Stomach smooth muscle (tissue), 2 donors: ENCODE measurements around the gene CTXND1.

ENCODE experiments used
- H3K27ac ChIP-seq: one replicate; pipeline ENCODE4 v1.7.0; 2013; ENCODE audit warnings: mild to moderate bottlenecking, low read length, inconsistent platforms
- H3K27me3 ChIP-seq, 2 donors: one replicate each; pipeline ENCODE4 v1.7.0; 2013; ENCODE audit warnings: low read length in 2 of 2; ENCODE audit not compliant: insufficient read depth in 2 of 2, control insufficient read depth in 1 of 2
- H3K36me3 ChIP-seq, 2 donors: one replicate each; pipeline ENCODE4 v1.7.0; 2013; ENCODE audit warnings: low read length in 2 of 2; ENCODE audit not compliant: control insufficient read depth in 2 of 2, insufficient read depth in 2 of 2
- H3K4me1 ChIP-seq: one replicate; pipeline ENCODE4 v1.7.0; 2013; ENCODE audit warnings: low read length; ENCODE audit not compliant: control insufficient read depth, insufficient read depth
- H3K4me3 ChIP-seq, 2 donors: one replicate each; pipeline ENCODE4 v1.7.0; 2013; ENCODE audit warnings: low read length in 2 of 2
- H3K9ac ChIP-seq, 2 donors: one replicate each; pipeline ENCODE4 v1.7.0; 2013; ENCODE audit warnings: low read length in 2 of 2, mild to moderate bottlenecking in 1 of 2
- H3K9me3 ChIP-seq, 2 donors: one replicate each; pipeline ENCODE4 v1.7.0; 2013; ENCODE audit warnings: low read length in 2 of 2; ENCODE audit not compliant: control insufficient read depth in 2 of 2
- donor health status: healthy.
- donor health status: Pancreatic carcinoma.

The CTXND1 gene

DNA sequence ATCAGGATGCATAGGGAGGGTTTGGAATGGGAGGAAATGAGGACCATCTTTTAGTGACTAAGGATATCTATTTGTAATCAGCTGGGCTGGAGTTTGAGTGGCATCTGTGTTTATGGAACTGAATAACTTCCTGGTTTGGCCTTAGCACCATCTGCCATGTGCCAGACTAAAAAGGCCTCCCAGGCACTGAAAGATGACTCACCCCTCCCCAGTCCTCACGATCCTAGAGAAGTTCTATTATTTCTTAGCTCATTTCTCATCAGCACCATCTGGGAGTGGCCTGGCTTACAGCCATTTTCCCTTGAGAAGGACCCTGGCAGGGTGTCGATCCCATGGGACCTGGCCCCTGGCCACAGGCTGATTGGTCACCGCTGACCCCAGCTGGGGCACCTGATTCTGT is 23.9 kb upstream of the CTXND1 start:
- H3K9me3 ChIP-seq, result no peaks in the 10 kb centered on the region

DNA sequence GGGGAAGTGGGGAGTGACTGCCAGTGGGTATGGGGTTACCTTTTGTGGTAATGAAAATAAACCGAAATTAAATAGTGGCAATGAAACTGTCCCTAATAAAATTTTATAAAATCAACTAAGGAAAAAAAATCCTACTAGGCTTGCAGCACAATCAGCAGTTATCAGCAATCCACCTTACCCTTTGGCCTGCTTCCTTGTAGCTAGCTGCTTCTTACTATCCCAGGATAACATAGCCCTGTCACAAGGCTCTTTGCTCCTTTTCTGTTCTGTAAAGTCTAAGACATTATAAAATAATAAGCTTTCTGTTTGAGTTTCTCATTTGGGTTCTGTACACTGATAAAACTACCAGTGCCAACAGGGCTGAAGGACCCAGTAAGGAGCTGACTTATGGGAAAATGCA is 23.0 kb upstream of the CTXND1 start:
- no peak overlapping the region for H3K4me3 ChIP-seq
- H3K9ac ChIP-seq, result no peak overlapping the region
- H3K36me3 ChIP-seq, result no peaks in the 10 kb centered on the region
- no peak overlapping the region for H3K27ac ChIP-seq
- H3K4me1 ChIP-seq, result no peaks in the 10 kb centered on the region
- no peaks in the 10 kb centered on the region for H3K9me3 ChIP-seq
- peaks cover 0 to 2% of the 10 kb centered on the region in 2 donors for H3K27me3 ChIP-seq

More for the DNA sequence above, 23.9 kb upstream of the CTXND1 start:
- H3K4me1 ChIP-seq, result no peaks in the 10 kb centered on the region
- peaks cover 0 to 2% of the 10 kb centered on the region in 2 donors for H3K27me3 ChIP-seq
- H3K9ac ChIP-seq, result no peak overlapping the region
- H3K27ac ChIP-seq, result no peak overlapping the region
- H3K4me3 ChIP-seq, result no peak overlapping the region
- no peaks in the 10 kb centered on the region for H3K36me3 ChIP-seq

DNA sequence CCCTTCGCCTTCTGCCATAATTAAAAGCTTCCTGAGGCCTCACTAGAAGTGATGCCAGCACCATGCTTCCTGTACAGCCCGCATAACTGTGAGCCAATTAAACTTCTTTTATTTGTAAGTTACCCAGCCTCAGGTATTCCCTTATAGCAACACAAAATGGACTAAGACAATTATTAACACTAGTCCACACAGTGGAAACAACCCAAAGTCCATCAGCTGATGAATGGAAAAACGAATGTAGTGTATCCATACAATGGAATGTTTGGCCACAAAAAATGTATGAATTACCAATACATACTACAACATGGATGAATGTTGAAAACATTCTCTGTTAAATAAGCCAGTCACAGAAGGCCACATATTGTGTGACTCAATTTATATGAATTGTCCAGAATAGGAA is 22.5 kb upstream of the CTXND1 start:
- no peaks in the 10 kb centered on the region for H3K27me3 ChIP-seq
- no peaks in the 10 kb centered on the region for H3K4me1 ChIP-seq
- no peak overlapping the region for H3K27ac ChIP-seq
- H3K9me3 ChIP-seq, result no peaks in the 10 kb centered on the region
- H3K4me3 ChIP-seq, result no peak overlapping the region
- H3K9ac ChIP-seq, result no peak overlapping the region
- H3K36me3 ChIP-seq, result no peaks in the 10 kb centered on the region

DNA sequence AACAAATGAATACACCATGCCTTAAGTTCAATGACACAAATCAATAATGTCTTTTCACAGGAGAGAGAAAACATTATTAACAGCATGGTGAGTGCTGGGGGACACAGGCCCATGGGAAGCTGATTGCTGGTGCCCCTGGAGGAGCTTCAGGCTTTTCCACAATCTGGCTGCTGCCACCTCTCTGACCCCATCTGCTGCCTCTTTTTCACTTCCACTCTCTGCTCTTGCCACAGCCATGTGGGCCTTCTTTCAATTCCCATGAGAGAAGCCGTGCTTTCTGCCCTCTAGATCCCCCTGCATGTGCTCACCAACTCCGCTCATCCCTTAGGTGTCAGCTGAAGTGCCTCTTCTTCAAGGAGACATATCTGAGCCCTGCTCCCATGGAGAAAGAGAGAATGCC is 21.0 kb upstream of the CTXND1 start:
- Histone ChIP-seq H3K9ac (no peak overlapping the region), H3K27ac (no peak overlapping the region), H3K4me3 (no peak overlapping the region), H3K27me3 (peaks cover 0 to 4% of the 10 kb centered on the region in 2 donors), H3K9me3 (no peaks in the 10 kb centered on the region), H3K36me3 (no peaks in the 10 kb centered on the region), H3K4me1 (no peaks in the 10 kb centered on the region)

DNA sequence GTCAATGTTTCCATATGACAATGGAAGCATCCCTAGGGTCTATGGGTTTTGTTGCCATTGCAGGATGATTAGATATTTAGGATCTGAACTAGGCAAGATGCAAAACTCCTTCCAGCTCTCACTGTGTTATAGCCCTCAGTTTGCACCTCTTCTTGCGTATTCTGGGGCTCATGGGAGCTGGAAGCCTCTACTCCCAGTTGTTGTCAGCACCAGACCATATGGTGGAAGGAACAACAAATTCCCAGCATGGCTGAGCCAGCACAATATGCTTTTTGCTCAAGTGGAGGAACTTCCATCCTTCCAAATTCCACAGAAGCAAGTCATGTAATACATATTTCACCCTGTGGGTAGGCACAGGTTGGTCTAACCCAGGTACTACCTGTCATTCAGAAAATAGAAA is 18.5 kb upstream of the CTXND1 start:
- H3K27me3 ChIP-seq, result peaks cover 0 to 13% of the 10 kb centered on the region in 2 donors
- H3K27ac ChIP-seq, result no peak overlapping the region
- H3K4me3 ChIP-seq, result no peak overlapping the region
- no peaks in the 10 kb centered on the region for H3K36me3 ChIP-seq
- H3K9ac ChIP-seq, result no peak overlapping the region
- no peaks in the 10 kb centered on the region for H3K4me1 ChIP-seq
- no peaks in the 10 kb centered on the region for H3K9me3 ChIP-seq

DNA sequence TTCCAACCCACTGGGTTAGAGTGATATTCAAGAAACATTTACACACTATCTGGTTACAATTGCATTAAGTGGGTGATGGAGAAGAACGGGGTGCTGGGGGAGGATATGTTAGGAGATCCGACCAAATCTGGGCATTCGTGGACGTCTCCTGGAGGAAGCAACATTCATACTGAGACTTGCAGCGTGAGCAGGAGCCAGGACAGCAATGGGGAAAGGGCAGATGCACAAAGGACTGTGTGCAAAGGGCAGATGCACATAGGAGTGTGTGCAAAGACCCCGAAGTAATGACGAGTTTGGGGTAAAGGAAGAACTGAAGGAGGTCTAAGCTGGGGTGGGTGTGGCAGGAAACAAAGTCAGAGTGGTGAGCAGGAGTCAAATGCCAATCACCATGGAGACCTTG is 16.1 kb upstream of the CTXND1 start:
- Histone ChIP-seq H3K4me1 (no peaks in the 10 kb centered on the region), H3K9me3 (no peaks in the 10 kb centered on the region), H3K27me3 (peaks cover 0 to 19% of the 10 kb centered on the region in 2 donors), H3K9ac (no peak overlapping the region), H3K36me3 (no peaks in the 10 kb centered on the region), H3K27ac (no peak overlapping the region), H3K4me3 (no peak overlapping the region)

DNA sequence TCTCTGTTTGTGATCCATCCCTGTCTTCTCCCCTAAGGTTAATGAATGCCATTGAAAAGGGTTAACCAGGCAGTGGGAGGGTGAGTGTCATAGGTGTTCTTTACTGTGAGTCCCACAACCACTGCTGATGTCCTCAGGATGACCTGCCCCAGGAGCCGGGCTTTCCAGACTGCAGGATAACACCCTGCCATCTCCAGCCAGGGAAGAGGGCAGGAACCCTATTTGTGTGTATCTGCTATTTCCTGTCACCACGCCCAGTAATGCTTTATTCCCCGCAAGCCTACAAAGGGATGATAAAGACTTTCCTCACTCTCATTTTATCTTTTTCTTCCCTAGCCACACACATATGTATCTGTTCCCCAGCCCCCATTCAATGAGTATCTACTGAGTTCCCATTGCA is 15.6 kb upstream of the CTXND1 start:
- Histone ChIP-seq H3K36me3 (no peaks in the 10 kb centered on the region), H3K4me1 (no peaks in the 10 kb centered on the region), H3K4me3 (no peak overlapping the region), H3K9me3 (no peaks in the 10 kb centered on the region), H3K9ac (no peak overlapping the region), H3K27me3 (peaks cover 0 to 19% of the 10 kb centered on the region in 2 donors), H3K27ac (no peak overlapping the region)

DNA sequence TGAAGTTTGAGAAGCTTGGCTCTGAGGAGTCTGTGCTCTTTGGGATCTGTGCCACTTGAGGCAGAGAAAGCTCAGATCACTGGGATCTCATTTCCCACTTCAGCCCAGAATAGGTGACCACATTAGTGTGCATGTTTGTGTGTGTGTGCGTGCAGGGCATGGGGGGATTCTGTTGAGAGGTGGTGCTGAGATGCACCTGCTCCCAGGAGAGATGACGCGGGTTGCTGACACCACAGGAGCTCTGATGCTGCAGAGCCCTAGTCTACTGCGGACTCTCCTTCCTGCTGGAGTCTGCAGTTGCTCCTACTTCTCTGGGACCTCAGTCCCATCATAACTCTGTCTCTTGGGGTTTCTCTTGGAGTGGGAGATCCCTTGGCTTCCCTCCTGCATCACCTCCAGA is 14.7 kb upstream of the CTXND1 start:
- Histone ChIP-seq H3K27me3 (peaks cover 0 to 21% of the 10 kb centered on the region in 2 donors), H3K9me3 (no peaks in the 10 kb centered on the region), H3K36me3 (no peaks in the 10 kb centered on the region), H3K9ac (no peak overlapping the region), H3K4me3 (no peak overlapping the region), H3K4me1 (no peaks in the 10 kb centered on the region), H3K27ac (no peak overlapping the region)

DNA sequence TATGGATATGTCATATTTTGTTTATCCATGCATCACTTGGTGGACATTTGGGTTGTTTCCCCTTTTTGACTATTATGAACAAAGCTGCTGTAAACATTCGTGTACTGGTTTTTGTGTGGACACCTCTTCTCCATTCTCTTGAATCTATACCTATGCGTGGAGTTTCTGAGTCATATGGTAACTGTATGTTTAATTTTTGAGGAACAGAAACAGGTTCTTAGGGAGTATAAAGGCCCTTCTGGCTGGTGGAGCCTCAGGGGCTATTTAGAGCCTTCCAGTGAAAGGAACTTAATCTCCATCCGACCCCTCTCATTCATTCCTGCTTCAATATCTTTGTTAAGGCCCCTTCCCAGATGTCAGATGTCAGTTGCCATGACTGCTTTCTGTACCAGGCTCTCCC is 14.1 kb upstream of the CTXND1 start:
- Histone ChIP-seq H3K27ac (no peak overlapping the region), H3K4me1 (no peaks in the 10 kb centered on the region), H3K4me3 (no peak overlapping the region), H3K36me3 (no peaks in the 10 kb centered on the region), H3K27me3 (peaks cover 0 to 27% of the 10 kb centered on the region in 2 donors), H3K9me3 (no peaks in the 10 kb centered on the region), H3K9ac (no peak overlapping the region)

DNA sequence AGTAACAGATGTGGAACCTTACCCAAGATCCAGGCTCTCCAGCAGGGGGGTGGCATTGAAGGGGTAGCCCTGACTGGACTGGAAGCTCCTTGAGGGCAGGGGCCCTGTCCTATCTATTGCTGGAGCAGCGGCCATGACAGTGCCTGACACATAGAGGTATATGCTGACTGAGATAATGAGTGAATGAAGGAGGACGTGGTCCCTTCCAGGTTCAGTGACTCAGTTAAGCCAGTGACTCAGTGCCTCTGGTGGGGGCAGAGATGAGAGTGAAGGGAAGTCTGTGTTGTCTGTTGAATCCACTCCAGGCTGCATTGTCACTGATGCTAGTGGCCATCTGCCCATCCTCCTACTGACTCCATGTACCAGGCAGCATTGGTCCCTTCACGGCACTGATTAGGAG is 13.0 kb upstream of the CTXND1 start:
- no peak overlapping the region for H3K4me3 ChIP-seq

DNA sequence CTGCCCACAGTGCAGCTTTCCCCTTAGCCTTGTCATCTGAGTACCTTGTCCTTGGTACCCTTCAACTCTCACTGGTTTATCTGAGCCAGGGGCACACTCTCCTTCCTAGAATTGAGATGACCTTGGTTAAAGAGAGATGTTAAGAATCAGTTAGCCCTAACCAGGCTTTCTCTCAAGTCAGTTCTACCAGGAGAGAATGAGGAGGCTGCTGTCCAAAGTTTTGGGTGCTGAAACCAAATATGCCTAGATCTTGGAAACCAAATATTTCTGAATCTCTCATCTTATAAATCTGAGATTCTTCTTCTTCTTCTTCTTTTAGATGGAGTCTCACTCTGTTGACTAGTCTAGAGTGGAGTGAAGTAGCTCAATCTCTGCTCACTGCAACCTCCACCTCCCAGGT is 12.0 kb upstream of the CTXND1 start:
- no peaks in the 10 kb centered on the region for H3K36me3 ChIP-seq
- no peak overlapping the region for H3K27ac ChIP-seq
- H3K4me1 ChIP-seq, result no peaks in the 10 kb centered on the region
- H3K9ac ChIP-seq, result no peak overlapping the region
- no peak overlapping the region for H3K4me3 ChIP-seq
- peaks cover 0 to 37% of the 10 kb centered on the region in 2 donors for H3K27me3 ChIP-seq
- H3K9me3 ChIP-seq, result no peaks in the 10 kb centered on the region

More for the DNA sequence above, 13.0 kb upstream of the CTXND1 start:
- no peaks in the 10 kb centered on the region for H3K9me3 ChIP-seq
- H3K36me3 ChIP-seq, result no peaks in the 10 kb centered on the region
- no peak overlapping the region for H3K27ac ChIP-seq
- no peak overlapping the region for H3K9ac ChIP-seq
- no peaks in the 10 kb centered on the region for H3K4me1 ChIP-seq
- peaks cover 0 to 34% of the 10 kb centered on the region in 2 donors for H3K27me3 ChIP-seq
